HG02798 (cell line): Measurements from ENCODE around the gene PCP4.
"Not testable (repeated sequence)": the region's sequence is repeated elsewhere in the genome, so short reads cannot be mapped to it uniquely, and the experiment has no call there.

Source experiments
- ATAC-seq: cut with Tn5 transposase; IDR thresholded peaks from one replicate; pipeline ENCODE4 v1.9.1; 2021; ENCODE audit warnings: mild to moderate bottlenecking; ENCODE audit not compliant: unreplicated experiment, poor library complexity

The PCP4 gene

GRCh38 chr21:39860600-39860999, 6.6 kb upstream of the PCP4 start:
- no peak for ATAC-seq

- ATAC-seq = no peak
Measured at GRCh38 chr21:39863111-39863510, 4.1 kb upstream of the PCP4 start.

GRCh38 chr21:39866093-39866492, 1.1 kb upstream of the PCP4 start:
- no peak for ATAC-seq

- ATAC-seq = no peak
Measured at GRCh38 chr21:39869141-39869818, 2.0 kb downstream of the PCP4 start.

GRCh38 chr21:39873687-39874086, 6.4 kb downstream of the PCP4 start:
- no peak for ATAC-seq

- no peak for ATAC-seq
Measured at GRCh38 chr21:39874206-39874605, 7.0 kb downstream of the PCP4 start.

GRCh38 chr21:39874759-39875158, 7.5 kb downstream of the PCP4 start:
- no peak for ATAC-seq

- no peak for ATAC-seq
Measured at GRCh38 chr21:39881661-39882060, 14.4 kb downstream of the PCP4 start.

- ATAC-seq = no peak
Measured at GRCh38 chr21:39882151-39882838, 15.1 kb downstream of the PCP4 start.

GRCh38 chr21:39882839-39883195, 15.6 kb downstream of the PCP4 start:
- ATAC-seq = no peak

GRCh38 chr21:39885119-39885848, 18.0 kb downstream of the PCP4 start:
- ATAC-seq = no peak

- ATAC-seq = no peak
Measured at GRCh38 chr21:39888848-39889247, 21.6 kb downstream of the PCP4 start.

- ATAC-seq = no peak
Measured at GRCh38 chr21:39891111-39891510, 23.9 kb downstream of the PCP4 start.

- not testable (repeated sequence) for ATAC-seq
Measured at GRCh38 chr21:39891863-39892262, 24.6 kb downstream of the PCP4 start.

- ATAC-seq = no peak
Measured at GRCh38 chr21:39900491-39900890, 33.3 kb downstream of the PCP4 start.

GRCh38 chr21:39900911-39901310, 33.7 kb downstream of the PCP4 start:
- no peak for ATAC-seq

GRCh38 chr21:39902986-39903385, 35.7 kb downstream of the PCP4 start:
- ATAC-seq = no peak

- no peak for ATAC-seq
Measured at GRCh38 chr21:39904457-39904856, 37.2 kb downstream of the PCP4 start.

GRCh38 chr21:39908265-39908923, 41.2 kb downstream of the PCP4 start:
- ATAC-seq = no peak

GRCh38 chr21:39911286-39912199, 44.3 kb downstream of the PCP4 start:
- ATAC-seq = no peak
